Activated naive CD4-positive, alpha-beta T cell treated with anti-CD3 and anti-CD28 coated beads for 36 hours (primary cell): ENCODE measurements around the gene BMP2K. TPM values are rescaled to one million over a fixed set of nuclear protein-coding genes. Genes with fewer than 3 reads are reported as not detected.
A peak's percentile ranks its signal among the peaks of the same experiment; 100 is the strongest.

ENCODE experiments used
- CTCF ChIA-PET: fragments of 350-600 bp; sonication (Branson Sonifier 250); formaldehyde crosslinking; loops from one replicate; lab custom pipeline; 2021; ENCODE audit warnings: antibody characterized with exemption; lab: Charles Lee
- DNase-seq: peaks from one replicate; pipeline ENCODE4 v3.0.0-alpha.2; 2020
- H3K27ac Mint-ChIP-seq: one replicate; pipeline ENCODE4 v1.8.0; 2021; ENCODE audit warnings: mild to moderate bottlenecking, mixed read lengths
- H3K27me3 Mint-ChIP-seq: one replicate; pipeline ENCODE4 v1.8.0; 2021; ENCODE audit warnings: low read depth, mixed read lengths
- H3K36me3 Mint-ChIP-seq: one replicate; pipeline ENCODE4 v1.8.0; 2021; ENCODE audit warnings: low read depth, mixed read lengths
- H3K4me1 Mint-ChIP-seq: one replicate; pipeline ENCODE4 v1.8.0; 2021; ENCODE audit warnings: low read depth, mixed read lengths
- H3K4me3 Mint-ChIP-seq: one replicate; pipeline ENCODE4 v1.8.0; 2021; ENCODE audit warnings: mild to moderate bottlenecking, moderate library complexity, mixed read lengths
- H3K9me3 Mint-ChIP-seq: one replicate; pipeline ENCODE4 v1.8.0; 2021; ENCODE audit warnings: mixed read lengths
- intact Hi-C: fragments of 100-400 bp; cut with micrococcal nuclease; formaldehyde crosslinking; loops from one replicate; pipeline ENCODE4 v1.15.1; 2023
- total RNA-seq, 2 experiments: library from RNA; stranded (reverse); gene quantifications; one replicate each; pipeline ENCODE4 v1.2.3, GENCODE V29; 2021

The BMP2K gene
- total RNA-seq, 2 experiments from 2014 or later: 12.7 to 14.5 TPM

GRCh38 chr4:78766026-78766425 is 10.1 kb upstream of the BMP2K start:
- Mint-ChIP-seq H3K4me1 (peaks cover 16% of the 10 kb centered on the region), H3K9me3 (no peaks in the 10 kb centered on the region), H3K27me3 (no peaks in the 10 kb centered on the region), H3K36me3 (no peaks in the 10 kb centered on the region), H3K4me3 (no peak overlapping the region), H3K27ac (no peak overlapping the region)
- DNase-seq: no peak
- intact Hi-C loops: no loop called here
- CTCF ChIA-PET: interaction anchor here (0.6 kb wide), 1 partner anchor 98 kb away, joined by 5 read pairs; no protein-coding TSS in a partner anchor

- intact Hi-C loops: no loop called here
- CTCF ChIA-PET: interaction anchor here (0.6 kb wide), 1 partner anchor 97 kb away, joined by 5 read pairs; no protein-coding TSS in a partner anchor
- Mint-ChIP-seq H3K9me3 (no peaks in the 10 kb centered on the region), H3K4me1 (peaks cover 16% of the 10 kb centered on the region), H3K4me3 (no peak overlapping the region), H3K36me3 (no peaks in the 10 kb centered on the region), H3K27me3 (no peaks in the 10 kb centered on the region), H3K27ac (no peak overlapping the region)
- DNase-seq: no peak
Observed at GRCh38 chr4:78766650-78767049, 9.5 kb upstream of the BMP2K start.

GRCh38 chr4:78767350-78767749 is 8.8 kb upstream of the BMP2K start:
- DNase-seq: no peak
- Mint-ChIP-seq H3K27me3 (no peaks in the 10 kb centered on the region), H3K9me3 (no peaks in the 10 kb centered on the region), H3K4me3 (no peak overlapping the region), H3K36me3 (no peaks in the 10 kb centered on the region), H3K27ac (no peak overlapping the region), H3K4me1 (peaks cover 16% of the 10 kb centered on the region)
- CTCF ChIA-PET: no interaction called here
- intact Hi-C loops: no loop called here

- intact Hi-C loops: no loop called here
- H3K27ac Mint-ChIP-seq: no peak overlapping the region
- no peaks in the 10 kb centered on the region for H3K27me3 Mint-ChIP-seq
- no peaks in the 10 kb centered on the region for H3K9me3 Mint-ChIP-seq
- H3K36me3 Mint-ChIP-seq: no peaks in the 10 kb centered on the region
- H3K4me3 Mint-ChIP-seq: no peak overlapping the region
- CTCF ChIA-PET: interaction anchor here (0.6 kb wide), 1 partner anchor 114 kb away, joined by 5 read pairs; no protein-coding TSS in a partner anchor
- peaks cover 16% of the 10 kb centered on the region for H3K4me1 Mint-ChIP-seq
- no peak for DNase-seq
Observed at GRCh38 chr4:78768452-78769180, 7.5 kb upstream of the BMP2K start.

- no peak for DNase-seq
- peaks cover 28% of the 10 kb centered on the region for H3K4me1 Mint-ChIP-seq
- CTCF ChIA-PET: interaction anchor here (0.7 kb wide), 1 partner anchor 112 kb away, joined by 3 read pairs; no protein-coding TSS in a partner anchor
- H3K9me3 Mint-ChIP-seq: no peaks in the 10 kb centered on the region
- H3K4me3 Mint-ChIP-seq: no peak overlapping the region
- no peaks in the 10 kb centered on the region for H3K36me3 Mint-ChIP-seq
- intact Hi-C loops: loop anchor here (10.0 kb wide), 2 partner anchors 1305 to 1695 kb away; partner anchors contain the start of genes ANTXR2 and CCNI
- H3K27ac Mint-ChIP-seq: no peak overlapping the region
- H3K27me3 Mint-ChIP-seq: no peaks in the 10 kb centered on the region
Observed at GRCh38 chr4:78770091-78770642, 6.0 kb upstream of the BMP2K start.

GRCh38 chr4:78772526-78773091 is 3.5 kb upstream of the BMP2K start:
- CTCF ChIA-PET: no interaction called here
- Mint-ChIP-seq H3K27me3 (no peaks in the 10 kb centered on the region), H3K4me3 (no peak overlapping the region), H3K36me3 (no peaks in the 10 kb centered on the region), H3K4me1 (peaks cover 25% of the 10 kb centered on the region), H3K27ac (no peak overlapping the region), H3K9me3 (no peaks in the 10 kb centered on the region)
- no peak for DNase-seq
- intact Hi-C loops: loop anchor here (10.0 kb wide), 2 partner anchors 1302 to 1698 kb away; partner anchors contain the start of genes ANTXR2 and CCNI

GRCh38 chr4:78774417-78774816 is 1.7 kb upstream of the BMP2K start:
- CTCF ChIA-PET: no interaction called here
- Mint-ChIP-seq H3K27ac (no peak overlapping the region), H3K9me3 (no peaks in the 10 kb centered on the region), H3K4me1 (peaks cover 20% of the 10 kb centered on the region), H3K36me3 (no peaks in the 10 kb centered on the region), H3K27me3 (no peaks in the 10 kb centered on the region), H3K4me3 (no peak overlapping the region)
- DNase-seq: no peak
- intact Hi-C loops: loop anchor here (10.0 kb wide), 2 partner anchors 1300 to 1700 kb away; partner anchors contain the start of genes ANTXR2 and CCNI

GRCh38 chr4:78775303-78776078 is 659 bp upstream of the BMP2K start:
- no peaks in the 10 kb centered on the region for H3K27me3 Mint-ChIP-seq
- H3K36me3 Mint-ChIP-seq: no peaks in the 10 kb centered on the region
- CTCF ChIA-PET: no interaction called here
- H3K9me3 Mint-ChIP-seq: no peaks in the 10 kb centered on the region
- intact Hi-C loops: loop anchor here (1.0 to 10.0 kb wide), 10 partner anchors 89 to 1701 kb away; partner anchors contain the start of genes ANTXR2, CCNI and MRPL1
- peak overlapping the region; percentile 95 for H3K27ac Mint-ChIP-seq
- peak overlapping the region; percentile 90 for H3K4me3 Mint-ChIP-seq
- peaks cover 17% of the 10 kb centered on the region for H3K4me1 Mint-ChIP-seq
- peak; percentile 84 for DNase-seq

GRCh38 chr4:78776729-78777575 is 802 bp downstream of the BMP2K start:
- CTCF ChIA-PET: interaction anchor here (1.0 to 1.4 kb wide), 3 partner anchors 12 to 134 kb away, joined by 3 to 4 read pairs (median 3); no protein-coding TSS in a partner anchor
- Mint-ChIP-seq H3K27me3 (no peaks in the 10 kb centered on the region), H3K9me3 (no peaks in the 10 kb centered on the region), H3K4me1 (peaks cover 17% of the 10 kb centered on the region), H3K36me3 (no peaks in the 10 kb centered on the region), H3K4me3 (peak overlapping the region; percentile 88), H3K27ac (peak overlapping the region; percentile 69)
- intact Hi-C loops: loop anchor here (1.0 to 10.0 kb wide), 13 partner anchors 11 to 1702 kb away; partner anchors contain the start of genes ANTXR2, CCNI, MRPL1 and PAQR3
- peak; percentile 67 for DNase-seq

GRCh38 chr4:78777576-78777940 is 1.4 kb downstream of the BMP2K start:
- H3K27ac Mint-ChIP-seq: no peak overlapping the region
- no peaks in the 10 kb centered on the region for H3K36me3 Mint-ChIP-seq
- peaks cover 17% of the 10 kb centered on the region for H3K4me1 Mint-ChIP-seq
- intact Hi-C loops: loop anchor here (1.0 to 10.0 kb wide), 9 partner anchors 11 to 1703 kb away; partner anchors contain the start of genes ANTXR2, CCNI, MRPL1 and PAQR3
- H3K27me3 Mint-ChIP-seq: no peaks in the 10 kb centered on the region
- H3K4me3 Mint-ChIP-seq: peak overlapping the region; percentile 88
- no peaks in the 10 kb centered on the region for H3K9me3 Mint-ChIP-seq
- CTCF ChIA-PET: interaction anchor here (1.0 to 1.4 kb wide), 2 partner anchors 12 to 85 kb away, joined by 3 read pairs; no protein-coding TSS in a partner anchor
- no peak for DNase-seq

GRCh38 chr4:78778530-78778929 is 2.4 kb downstream of the BMP2K start:
- Mint-ChIP-seq H3K4me3 (no peak overlapping the region), H3K4me1 (peaks cover 17% of the 10 kb centered on the region), H3K9me3 (no peaks in the 10 kb centered on the region), H3K36me3 (no peaks in the 10 kb centered on the region), H3K27ac (no peak overlapping the region), H3K27me3 (no peaks in the 10 kb centered on the region)
- intact Hi-C loops: loop anchor here (5.0 to 10.0 kb wide), 4 partner anchors 916 to 1704 kb away; partner anchors contain the start of genes ANTXR2, CCNI and MRPL1
- DNase-seq: no peak
- CTCF ChIA-PET: interaction anchor here (0.6 to 1.4 kb wide), 2 partner anchors 11 to 99 kb away, joined by 3 to 6 read pairs; no protein-coding TSS in a partner anchor
